PC-3 (cell line): ENCODE results near the gene TBPL1.

Source experiments
- CTCF ChIP-seq: fragments of 300-600 bp; sonication (generic); conservative IDR thresholded peaks from 2 replicates; pipeline ENCODE4 v1.5.1; 2017; ENCODE audit warnings: antibody characterized with exemption, low read depth, mild to moderate bottlenecking, low read length
- EZH2phosphoT487 ChIP-seq: fragments of 300-600 bp; sonication (generic); IDR thresholded peaks from 2 replicates; pipeline ENCODE4 v1.6.1; 2018; ENCODE audit warnings: mild to moderate bottlenecking, antibody characterized with exemption, low read length, borderline replicate concordance

GRCh38 chr6:134014588-134015137 lies 61.6 kb downstream of the TBPL1 start:
- TF ChIP-seq CTCF (no peak), EZH2phosphoT487 (no peak)
